MM.1S (cell line): ENCODE results near the gene EMP3.

ENCODE experiments used
- EZH2 ChIP-seq: fragments of 300-600 bp; sonication (generic); optimal IDR thresholded peaks from 2 replicates; pipeline ENCODE3; 2017; ENCODE audit warnings: low read depth, mild to moderate bottlenecking, antibody characterized with exemption, low read length, mixed read lengths
- TF ChIP-seq, protein P1 (sequence below): fragments of 300-600 bp; sonication (generic); IDR thresholded peaks from 2 replicates; pipeline ENCODE4 v1.5.1; 2016; ENCODE audit warnings: antibody characterized with exemption, low read length, mixed read lengths

- TF ChIP-seq, protein P1, sequence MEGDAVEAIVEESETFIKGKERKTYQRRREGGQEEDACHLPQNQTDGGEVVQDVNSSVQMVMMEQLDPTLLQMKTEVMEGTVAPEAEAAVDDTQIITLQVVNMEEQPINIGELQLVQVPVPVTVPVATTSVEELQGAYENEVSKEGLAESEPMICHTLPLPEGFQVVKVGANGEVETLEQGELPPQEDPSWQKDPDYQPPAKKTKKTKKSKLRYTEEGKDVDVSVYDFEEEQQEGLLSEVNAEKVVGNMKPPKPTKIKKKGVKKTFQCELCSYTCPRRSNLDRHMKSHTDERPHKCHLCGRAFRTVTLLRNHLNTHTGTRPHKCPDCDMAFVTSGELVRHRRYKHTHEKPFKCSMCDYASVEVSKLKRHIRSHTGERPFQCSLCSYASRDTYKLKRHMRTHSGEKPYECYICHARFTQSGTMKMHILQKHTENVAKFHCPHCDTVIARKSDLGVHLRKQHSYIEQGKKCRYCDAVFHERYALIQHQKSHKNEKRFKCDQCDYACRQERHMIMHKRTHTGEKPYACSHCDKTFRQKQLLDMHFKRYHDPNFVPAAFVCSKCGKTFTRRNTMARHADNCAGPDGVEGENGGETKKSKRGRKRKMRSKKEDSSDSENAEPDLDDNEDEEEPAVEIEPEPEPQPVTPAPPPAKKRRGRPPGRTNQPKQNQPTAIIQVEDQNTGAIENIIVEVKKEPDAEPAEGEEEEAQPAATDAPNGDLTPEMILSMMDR: no peak
- no peak for TF ChIP-seq EZH2
Observed at GRCh38 chr19:48332662-48333466, 7.5 kb downstream of the EMP3 start.
